Fibroblast of peridontal ligament (primary cell): Measurements from ENCODE around the gene TIPRL.
"Not testable (repeated sequence)": the region's sequence is repeated elsewhere in the genome, so short reads cannot be mapped to it uniquely, and the experiment has no call there.

Source experiments
- DNase-seq: peaks from one replicate; pipeline ENCODE4 v3.0.0-alpha.2; 2010; ENCODE audit errors: extremely low read depth

Gene TIPRL

GRCh38 chr1:168178638-168179437, at the start of gene TIPRL:
Gene TIPRL (plus strand): TSS chr1:168178962. CDS start chr1:168179078, 116 bp downstream.
- peak; percentile 100 for DNase-seq

DNA sequence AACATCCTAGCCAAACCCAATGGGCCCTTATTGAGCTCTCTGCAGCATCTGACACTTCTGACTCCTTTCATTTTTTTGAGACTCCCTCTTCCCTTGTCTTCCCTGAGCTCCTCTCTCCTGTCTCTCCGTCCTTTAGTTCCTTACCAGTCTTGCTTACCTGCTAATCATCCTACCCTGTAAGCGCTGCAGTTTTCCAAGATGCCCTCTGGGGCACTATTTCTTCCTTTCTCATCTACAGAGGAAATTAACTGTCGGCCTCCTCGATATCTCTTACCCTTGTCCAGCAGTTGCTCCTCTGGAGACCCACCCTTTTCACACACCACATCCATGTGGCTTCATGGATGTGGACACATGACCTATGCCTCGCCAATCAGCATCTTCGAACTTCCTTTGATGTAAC, 48.8 kb upstream of the TIPRL start:
- no peak for DNase-seq

DNA sequence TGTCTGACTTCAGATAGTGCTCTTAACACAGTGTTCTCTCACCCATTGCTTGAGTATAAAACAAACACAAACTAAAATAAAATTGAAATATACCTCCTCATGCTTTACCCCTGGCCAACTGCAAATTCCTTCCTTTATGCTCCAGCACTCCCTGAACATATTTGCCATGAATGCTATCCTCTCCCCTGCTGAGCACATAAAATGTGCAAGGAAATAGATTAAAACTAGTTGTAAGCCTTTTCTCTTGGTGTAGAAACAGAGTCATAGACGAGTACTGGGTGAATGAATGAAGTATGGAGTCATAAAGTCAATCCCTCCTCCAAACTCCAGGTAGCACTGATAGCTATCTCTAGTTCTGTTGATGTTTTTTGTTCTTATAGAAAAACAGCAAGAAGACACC, 44.6 kb upstream of the TIPRL start:
- no peak for DNase-seq

- no peak for DNase-seq
These were observed 44.1 kb upstream of the TIPRL start for GRCh38 chr1:168134642-168135041.

GRCh38 chr1:168135116-168135920, 43.4 kb upstream of the TIPRL start:
- no peak for DNase-seq

- peak; percentile 38 for DNase-seq
These were observed 42.6 kb upstream of the TIPRL start for GRCh38 chr1:168135921-168136708.

GRCh38 chr1:168136709-168137514, 41.9 kb upstream of the TIPRL start, which contains the start of gene GPR161:
Gene GPR161 (minus strand): TSS chr1:168136930. CDS start chr1:168104850, 32,080 bp downstream.
- peak; percentile 37 for DNase-seq

DNA sequence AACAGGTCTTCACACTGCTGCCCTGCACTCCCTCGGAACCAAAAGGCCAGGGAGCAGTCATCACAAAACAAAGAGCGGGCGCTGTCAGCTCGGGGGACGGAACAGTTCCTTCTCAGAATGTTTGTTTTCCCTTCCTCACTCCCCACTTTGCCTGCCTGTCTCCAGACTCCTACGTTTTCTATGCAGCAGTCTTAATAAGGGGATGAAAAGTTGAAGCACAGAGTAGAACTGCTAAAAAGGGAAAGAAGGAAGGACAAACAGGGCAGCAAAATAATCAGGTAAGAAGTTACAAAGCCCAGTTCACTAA, 41.3 kb upstream of the TIPRL start:
- DNase-seq = no peak

- peak; percentile 6 for DNase-seq
These were observed 40.6 kb upstream of the TIPRL start for GRCh38 chr1:168138134-168138533.

- DNase-seq = no peak
These were observed 39.7 kb upstream of the TIPRL start for GRCh38 chr1:168139070-168139469.

DNA sequence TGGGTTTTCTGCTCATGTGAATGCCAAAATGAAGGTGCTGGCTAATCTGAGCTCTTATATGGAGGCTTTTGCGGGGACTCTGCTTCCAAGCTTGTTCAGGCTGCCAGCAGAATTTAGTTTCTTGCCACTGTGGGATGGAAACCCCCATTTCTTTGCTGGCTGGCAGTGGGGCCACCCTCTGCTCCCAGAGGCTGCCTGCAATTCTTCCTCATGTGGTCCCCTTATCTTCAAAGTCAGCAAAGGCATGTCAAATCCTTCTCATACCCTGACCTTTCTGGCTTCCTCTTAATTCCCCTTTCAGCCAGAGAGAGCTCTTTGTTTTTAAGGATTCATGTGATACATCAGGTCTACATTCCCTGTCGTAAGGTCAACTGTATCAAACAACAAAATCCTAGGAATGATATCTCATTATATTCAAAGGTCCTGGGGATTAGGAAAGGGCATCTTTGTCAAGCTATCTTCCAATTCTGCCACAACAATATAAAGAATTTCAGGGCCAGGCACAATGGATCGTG, 36.8 kb upstream of the TIPRL start:
- DNase-seq = no peak

- peak; percentile 82 for DNase-seq
These were observed 33.3 kb upstream of the TIPRL start for GRCh38 chr1:168145184-168146159.

- DNase-seq = no peak
These were observed 32.6 kb upstream of the TIPRL start for GRCh38 chr1:168146160-168146539.

- no peak for DNase-seq
These were observed 32.1 kb upstream of the TIPRL start for GRCh38 chr1:168146626-168147025.

DNA sequence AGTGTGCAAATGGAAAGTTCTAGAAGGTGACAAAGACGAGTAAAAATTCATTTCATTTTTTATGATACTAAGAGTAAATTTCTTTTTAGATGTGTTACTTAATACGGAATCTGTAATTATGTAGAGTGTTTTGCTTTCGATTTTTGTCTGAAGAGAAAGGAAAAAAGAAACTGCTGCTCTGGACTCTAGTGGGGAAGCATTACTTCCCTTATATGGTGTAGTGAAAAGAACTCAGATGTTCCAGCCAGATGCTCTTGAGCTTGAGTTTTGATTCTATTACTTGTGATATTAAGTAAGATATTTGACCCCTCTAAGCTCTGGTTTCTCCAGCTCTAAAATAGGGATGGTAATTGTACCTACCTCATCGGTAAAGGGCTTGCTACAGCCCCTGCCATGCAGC, 29.8 kb upstream of the TIPRL start:
- DNase-seq = peak; percentile 67

DNA sequence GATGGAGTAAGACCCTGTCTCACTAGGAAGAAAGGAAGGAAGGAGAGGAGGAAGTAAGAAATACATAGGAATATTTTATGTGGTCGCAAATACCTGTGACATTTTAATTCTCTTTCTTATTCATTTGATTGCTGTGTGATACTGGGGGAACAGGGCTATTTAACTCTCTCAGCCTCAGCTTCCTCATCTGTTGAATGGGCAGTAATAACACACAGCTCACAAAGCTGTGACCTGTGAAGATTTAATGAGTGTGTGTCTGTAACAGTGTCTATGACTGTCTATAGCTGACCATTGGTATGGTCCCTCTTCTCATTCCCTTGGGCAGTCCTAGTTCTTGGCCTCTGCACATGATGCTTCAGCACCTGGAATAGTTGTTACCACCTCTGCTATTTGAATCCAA, 28.5 kb upstream of the TIPRL start:
- DNase-seq = no peak

- DNase-seq = no peak
These were observed 26.8 kb upstream of the TIPRL start for GRCh38 chr1:168151935-168152334.

DNA sequence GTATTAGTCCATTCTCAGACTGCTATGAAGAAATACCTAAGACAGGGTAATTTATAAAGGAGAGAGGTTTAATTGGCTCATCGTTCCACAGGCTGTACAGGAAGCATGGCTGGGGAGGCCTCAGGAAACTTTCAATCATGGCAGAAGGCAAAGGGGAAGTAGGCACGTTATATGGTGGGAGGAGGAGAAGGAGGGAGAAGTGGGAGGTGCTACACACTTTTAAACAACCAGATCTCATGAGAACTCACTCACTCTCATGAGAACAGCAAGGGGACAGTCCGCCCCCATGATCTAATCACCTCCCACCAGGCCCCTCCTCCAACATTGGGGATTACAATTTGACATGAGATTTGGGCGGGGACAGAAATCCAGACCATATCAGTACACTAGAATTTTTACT, 24.1 kb upstream of the TIPRL start:
- DNase-seq = not testable (repeated sequence)

- no peak for DNase-seq
These were observed 22.9 kb upstream of the TIPRL start for GRCh38 chr1:168155910-168156309.

DNA sequence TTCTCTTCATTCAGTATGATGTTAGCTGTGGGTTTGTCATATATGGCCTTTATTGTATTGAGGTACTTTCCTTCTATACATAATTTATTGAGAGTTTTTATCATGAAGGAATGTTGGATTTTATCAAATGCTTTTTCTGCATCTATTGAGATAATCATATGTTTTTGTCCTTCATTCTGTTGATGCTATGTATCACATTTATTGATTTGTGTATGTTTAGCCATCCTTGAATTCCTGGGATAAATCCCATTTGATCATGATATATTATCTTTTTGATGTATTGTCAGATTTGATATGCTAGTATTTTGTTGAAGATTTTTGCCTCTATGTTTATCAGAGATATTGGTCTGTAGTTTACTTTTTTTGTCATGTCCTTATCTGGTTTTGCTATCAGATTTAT, 21.1 kb upstream of the TIPRL start:
- no peak for DNase-seq
